OCI-LY1 (cell line): ENCODE results near the gene PAGR1.

ENCODE experiments used
- CTCF ChIP-seq: fragments of 200-600 bp; sonication (generic), shearing (Covaris generic); IDR thresholded peaks from 2 replicates; pipeline ENCODE4 v1.5.1; 2017; ENCODE audit warnings: mild to moderate bottlenecking, antibody characterized with exemption, low read length, moderate library complexity, mixed read lengths
- EZH2 ChIP-seq: fragments of 200-600 bp; sonication (generic), shearing (Covaris generic); IDR thresholded peaks from 2 replicates; pipeline ENCODE4 v1.8.0; 2017; ENCODE audit warnings: borderline replicate concordance, mixed run types, mild to moderate bottlenecking, antibody characterized with exemption, low read length, moderate library complexity, mixed read lengths

- TF ChIP-seq CTCF: no peak
- TF ChIP-seq EZH2: no peak
These were observed 1.4 kb upstream of the PAGR1 start for GRCh38 chr16:29814592-29814991.
